Lower lobe of right lung (tissue), 2 donors: Measurements from ENCODE around the gene SPATA4. TPM values are rescaled to one million over a fixed set of nuclear protein-coding genes. Genes with fewer than 3 reads are reported as not detected.

Source experiments
- ATAC-seq, 2 donors: fragments of 200-7000 bp; cut with Tn5 transposase; one replicate each; pipeline ENCODE4 v1.9.1; 2020 to 2022; ENCODE audit warnings: mild to moderate bottlenecking in 2 of 2, moderate library complexity in 2 of 2
- DNase-seq: peaks from one replicate; pipeline ENCODE4 v3.0.0-alpha.2; 2020
- H3K27ac ChIP-seq: fragments of 200-600 bp; one replicate; pipeline ENCODE4 v1.8.0; 2022
- H3K27me3 ChIP-seq: fragments of 200-600 bp; one replicate; pipeline ENCODE4 v1.8.0; 2022; ENCODE audit warnings: low read depth
- H3K36me3 ChIP-seq: fragments of 200-600 bp; one replicate; pipeline ENCODE4 v1.8.0; 2022; ENCODE audit warnings: mild to moderate bottlenecking
- H3K4me1 ChIP-seq: fragments of 200-600 bp; one replicate; pipeline ENCODE4 v1.8.0; 2022
- H3K4me3 ChIP-seq: fragments of 200-600 bp; one replicate; pipeline ENCODE4 v1.8.0; 2022; ENCODE audit warnings: mild to moderate bottlenecking
- H3K9me3 ChIP-seq: fragments of 200-600 bp; one replicate; pipeline ENCODE4 v1.8.0; 2022
- CTCF ChIP-seq: fragments of 200-600 bp; IDR thresholded peaks from one replicate; pipeline ENCODE4 v1.8.0; 2022; ENCODE audit warnings: antibody characterized with exemption, mild to moderate bottlenecking
- intact Hi-C: fragments of 100-400 bp; cut with DNase I; formaldehyde crosslinking; loops from one replicate; pipeline ENCODE4 v1.11.0; 2022
- total RNA-seq: library from RNA; stranded (reverse); fragmentation: NEBNext Ultra II Directional; extraction: Animal tissue kit (Norgen Biotek cat#: 25700); gene quantifications from one replicate; pipeline ENCODE4 v1.2.1, GENCODE V29; 2021
- donor health status: DM: no; HTN: yes; CAD: no; lungs with severe emphysema.

The SPATA4 gene
- total RNA-seq, 1 donor from 2014 or later: 1.2 TPM

DNA sequence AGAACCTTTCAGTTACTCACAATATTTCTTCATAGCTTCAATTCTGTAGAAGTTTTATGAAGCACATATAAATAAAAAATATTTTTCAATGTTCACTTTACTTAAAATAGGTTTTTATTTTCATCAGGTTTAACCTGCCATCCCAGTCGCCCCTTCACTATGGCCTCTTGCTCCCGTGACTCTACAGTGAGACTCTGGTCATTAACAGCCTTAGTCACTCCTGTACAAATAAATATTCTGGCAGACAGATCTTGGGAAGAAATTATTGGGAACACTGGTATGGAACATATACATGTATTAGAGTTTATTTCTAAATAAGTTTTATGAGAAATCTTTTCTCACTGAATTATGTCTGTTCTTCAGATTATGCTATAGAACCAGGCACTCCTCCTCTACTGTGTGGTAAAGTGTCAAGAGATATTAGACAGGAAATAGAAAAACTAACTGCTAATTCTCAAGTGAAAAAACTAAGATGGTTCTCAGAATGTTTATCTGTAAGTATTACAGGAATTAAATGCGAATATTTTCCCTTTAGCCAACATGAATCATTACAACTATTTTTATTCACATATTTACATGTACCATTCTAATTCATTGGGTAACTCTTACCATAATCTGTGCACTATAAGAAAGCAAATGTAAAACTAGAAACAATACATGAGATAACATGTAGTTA, 45.6 kb downstream of the SPATA4 start:
- H3K4me1 ChIP-seq: no peaks in the 10 kb centered on the region
- no peaks in the 10 kb centered on the region for H3K9me3 ChIP-seq
- intact Hi-C loops: no loop called here
- H3K27ac ChIP-seq: no peak overlapping the region
- TF ChIP-seq CTCF: no peak
- no peaks in the 10 kb centered on the region for H3K36me3 ChIP-seq
- H3K4me3 ChIP-seq: no peak overlapping the region
- DNase-seq (no peak), ATAC-seq (no peak)
- H3K27me3 ChIP-seq: no peaks in the 10 kb centered on the region

GRCh38 chr4:176142253-176142652, 53.1 kb downstream of the SPATA4 start:
- H3K4me1 ChIP-seq: no peaks in the 10 kb centered on the region
- no peak for ATAC-seq
- H3K27ac ChIP-seq: no peak overlapping the region
- H3K9me3 ChIP-seq: no peaks in the 10 kb centered on the region
- no peak for TF ChIP-seq CTCF
- no peaks in the 10 kb centered on the region for H3K27me3 ChIP-seq
- no peak for DNase-seq
- H3K36me3 ChIP-seq: no peaks in the 10 kb centered on the region
- intact Hi-C loops: no loop called here
- no peak overlapping the region for H3K4me3 ChIP-seq

- Histone ChIP-seq H3K36me3 (no peaks in the 10 kb centered on the region), H3K27ac (no peak overlapping the region), H3K27me3 (no peaks in the 10 kb centered on the region), H3K4me1 (no peaks in the 10 kb centered on the region), H3K9me3 (no peaks in the 10 kb centered on the region), H3K4me3 (no peak overlapping the region)
- no peak for DNase-seq
- intact Hi-C loops: no loop called here
- TF ChIP-seq CTCF: no peak
- ATAC-seq: no peak
Observed at GRCh38 chr4:176139518-176139917, 55.9 kb downstream of the SPATA4 start.

DNA sequence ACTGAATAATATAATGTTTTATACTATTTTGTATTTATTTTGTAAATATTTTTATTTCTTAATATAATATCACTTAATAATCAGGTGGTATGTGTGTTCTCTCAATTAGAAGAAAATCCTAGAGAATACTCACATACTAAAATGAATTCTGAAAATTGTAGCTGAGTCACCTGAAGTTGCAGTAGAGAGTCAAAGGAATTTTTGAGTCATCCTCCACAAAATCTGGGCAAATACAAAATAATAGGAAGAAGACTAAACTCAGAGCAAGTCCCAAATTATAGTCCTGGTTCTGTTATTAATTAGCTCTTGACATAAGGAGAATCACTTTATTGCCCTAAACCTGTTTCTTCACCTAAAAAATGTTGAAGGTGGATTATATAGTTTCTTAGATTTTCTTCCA, 57.8 kb downstream of the SPATA4 start:
- H3K36me3 ChIP-seq: no peaks in the 10 kb centered on the region
- DNase-seq (no peak), ATAC-seq (no peak)
- TF ChIP-seq CTCF: no peak
- no peaks in the 10 kb centered on the region for H3K27me3 ChIP-seq
- H3K4me3 ChIP-seq: no peak overlapping the region
- intact Hi-C loops: no loop called here
- H3K4me1 ChIP-seq: no peaks in the 10 kb centered on the region
- no peak overlapping the region for H3K27ac ChIP-seq
- no peaks in the 10 kb centered on the region for H3K9me3 ChIP-seq

GRCh38 chr4:176134670-176135069, 60.7 kb downstream of the SPATA4 start:
- Histone ChIP-seq H3K36me3 (no peaks in the 10 kb centered on the region), H3K9me3 (no peaks in the 10 kb centered on the region), H3K27me3 (no peaks in the 10 kb centered on the region), H3K4me3 (no peak overlapping the region), H3K4me1 (no peaks in the 10 kb centered on the region), H3K27ac (no peak overlapping the region)
- no peak for TF ChIP-seq CTCF
- intact Hi-C loops: no loop called here
- ATAC-seq: no peak
- no peak for DNase-seq

Other genes with a start within 250 kb of the SPATA4 start
- 5.6 TPM for gene WDR17, start 129.7 kb downstream of the SPATA4 start, total RNA-seq
- not detected for gene ASB5, start 73.6 kb upstream of the SPATA4 start, total RNA-seq
- gene SPCS3, start 124.4 kb upstream of the SPATA4 start, total RNA-seq: 129 TPM